PC-3 (cell line): ENCODE data around the gene C16orf86. TPM values are rescaled to one million over a fixed set of nuclear protein-coding genes. Genes with fewer than 3 reads are reported as not detected.

Source experiments
- ATAC-seq: fragments of 200-7000 bp; cut with Tn5 transposase; 2 replicates; pipeline ENCODE4 v1.9.1; 2020; ENCODE audit warnings: mild to moderate bottlenecking, moderate library complexity
- Bru-seq: library from RNA; stranded (reverse); fragments of 400-500 nt; gene quantifications from one replicate; lab custom pipeline; 2021; lab: Mats Ljungman, UMichigan
- BruChase-seq, 2 experiments: library from RNA; stranded (reverse); fragments of 400-500 nt; gene quantifications; one replicate each; lab custom pipeline; 2021; lab: Mats Ljungman, UMichigan
- BruUV-seq: library from RNA; stranded (reverse); fragments of 400-500 nt; replicated peaks from 2 replicates; lab custom pipeline; 2021; lab: Mats Ljungman, UMichigan
- CTCF ChIA-PET: fragments of 300-600 bp; sonication (Branson Sonifier 250); formaldehyde crosslinking; loops from one replicate; lab custom pipeline; 2022; ENCODE audit warnings: antibody characterized with exemption; lab: Charles Lee
- POLR2A ChIA-PET: fragments of 300-600 bp; sonication (Branson Sonifier 250); formaldehyde crosslinking; loops from one replicate; lab custom pipeline; 2022; ENCODE audit warnings: antibody characterized with exemption; ENCODE audit not compliant: unreplicated experiment; lab: Charles Lee
- DNase-seq: peaks from one replicate; pipeline ENCODE4 v3.0.0-alpha.2; 2015
- H2AFZ ChIP-seq: fragments of 300-600 bp; sonication (generic); 2 replicates; pipeline ENCODE4 v1.6.0; 2016; ENCODE audit warnings: antibody characterized with exemption, low read length
- H3F3A ChIP-seq: fragments of 300-600 bp; sonication (generic); one replicate; pipeline ENCODE4 v1.6.0; 2017; ENCODE audit warnings: antibody characterized with exemption, low read length, control low read depth, mild to moderate bottlenecking; ENCODE audit not compliant: unreplicated experiment
- H3K27ac ChIP-seq: fragments of 300-600 bp; sonication (generic); 2 replicates; pipeline ENCODE4 v1.5.1; 2016; ENCODE audit warnings: mild to moderate bottlenecking, low read length
- H3K27me3 ChIP-seq: fragments of 300-600 bp; sonication (generic); 2 replicates; pipeline ENCODE4 v1.6.1; 2016; ENCODE audit warnings: low read length, mixed read lengths
- H3K36me3 ChIP-seq: fragments of 300-600 bp; sonication (generic); 2 replicates; pipeline ENCODE4 v1.6.1; 2016; ENCODE audit warnings: low read depth, mixed run types, low read length, mixed read lengths
- H3K4me1 ChIP-seq: fragments of 300-600 bp; sonication (generic); 2 replicates; pipeline ENCODE4 v1.5.1; 2016; ENCODE audit warnings: low read length; ENCODE audit not compliant: insufficient read depth
- H3K4me2 ChIP-seq: fragments of 300-600 bp; sonication (generic); 2 replicates; pipeline ENCODE4 v1.6.0; 2016; ENCODE audit warnings: low read length
- H3K4me3 ChIP-seq: fragments of 300-600 bp; sonication (generic); 2 replicates; pipeline ENCODE4 v1.5.1; 2016; ENCODE audit warnings: mild to moderate bottlenecking, low read length, mixed read lengths
- H3K79me2 ChIP-seq: fragments of 300-600 bp; sonication (generic); 2 replicates; pipeline ENCODE4 v1.6.1; 2017; ENCODE audit warnings: low read length, mixed read lengths
- H3K9ac ChIP-seq: fragments of 300-600 bp; sonication (generic); 2 replicates; pipeline ENCODE4 v1.6.0; 2016; ENCODE audit warnings: mild to moderate bottlenecking, low read length
- H3K9me2 ChIP-seq: fragments of 300-600 bp; sonication (generic); replicated peaks from 2 replicates; pipeline ENCODE4 v1.6.1; 2016; ENCODE audit warnings: mixed run types, low read length, mixed read lengths
- H3K9me3 ChIP-seq: fragments of 300-600 bp; sonication (generic); 2 replicates; pipeline ENCODE4 v1.6.1; 2016; ENCODE audit warnings: low read length, mixed read lengths
- H4K20me1 ChIP-seq: fragments of 300-600 bp; sonication (generic); 2 replicates; pipeline ENCODE4 v1.6.1; 2016; ENCODE audit warnings: low read length, mixed read lengths
- CTCF ChIP-seq: fragments of 300-600 bp; sonication (generic); conservative IDR thresholded peaks from 2 replicates; pipeline ENCODE4 v1.5.1; 2017; ENCODE audit warnings: antibody characterized with exemption, low read depth, mild to moderate bottlenecking, low read length
- EZH2 ChIP-seq: fragments of 300-600 bp; sonication (generic); IDR thresholded peaks from one replicate; pipeline ENCODE4 v1.6.1; 2017; ENCODE audit warnings: antibody characterized with exemption, mild to moderate bottlenecking, low read length; ENCODE audit not compliant: unreplicated experiment
- EZH2phosphoT487 ChIP-seq: fragments of 300-600 bp; sonication (generic); IDR thresholded peaks from 2 replicates; pipeline ENCODE4 v1.6.1; 2018; ENCODE audit warnings: mild to moderate bottlenecking, antibody characterized with exemption, low read length, borderline replicate concordance
- intact Hi-C: fragments of 100-400 bp; cut with micrococcal nuclease; formaldehyde crosslinking; loops from 2 replicates; pipeline ENCODE4 v1.9.0; 2023
- long read RNA-seq: library from polyadenylated mRNA; unstranded; transcript quantifications from one replicate; pipeline ENCODE4 v2.0.0, GENCODE V29; 2021; ENCODE audit not compliant: unreplicated experiment
- total RNA-seq: library from RNA; depleted of rRNA; stranded (reverse); fragments of >200 nt; gene quantifications from 2 replicates; pipeline ENCODE4 v1.2.3, GENCODE V29; 2014; rRNA removed

C16orf86 gene
- total RNA-seq = not detected in 2 replicates
- percentile 23 among the genes with signal in this experiment for Bru-seq, nascent RNA
- percentile 17 among the genes with signal in this experiment for BruChase-seq, experiment 1, labeled RNA remaining after a 6-hour chase
- percentile 26 among the genes with signal in this experiment for BruChase-seq, experiment 2, labeled RNA remaining after a 2-hour chase
- long read RNA-seq = 0 reads

- H3K4me3 ChIP-seq = peak within 1 kb of the TSS; percentile 68
- TF ChIP-seq EZH2 (no peak), CTCF (no peak), EZH2phosphoT487 (no peak)
- no peaks in the 10 kb centered on the region for H3K9me2 ChIP-seq
- H2AFZ ChIP-seq = peak within 1 kb of the TSS; percentile 73
- BruUV-seq = no TSS peak
- no peaks in the 10 kb centered on the region for H4K20me1 ChIP-seq
- ChIA-PET POLR2A (no interaction called here), CTCF (interaction anchor here (1.3 kb wide), 1 partner anchor 146 kb away, joined by 5 read pairs; no protein-coding TSS in a partner anchor)
- H3K79me2 ChIP-seq = no peaks in the 10 kb centered on the region
- intact Hi-C loops = no loop called here
- no peak within 1 kb of the TSS for H3K27ac ChIP-seq
- H3K4me1 ChIP-seq = no peaks in the 10 kb centered on the region; the same call in 1 of the 2 replicates
- no peaks in the 10 kb centered on the region for H3F3A ChIP-seq
- H3K4me2 ChIP-seq = peak within 1 kb of the TSS; percentile 90
- DNase-seq (peak; percentile 46), ATAC-seq (peak; percentile 61)
- peak within 1 kb of the TSS; percentile 52; the same call in 1 of the 2 replicates for H3K9ac ChIP-seq
- no peaks in the 10 kb centered on the region for H3K27me3 ChIP-seq
- H3K9me3 ChIP-seq = no peaks in the 10 kb centered on the region
- no peaks in the 10 kb centered on the region for H3K36me3 ChIP-seq
Observed at GRCh38 chr16:67666559-67667452, at the start of gene C16orf86, which contains the start of gene ENKD1. TSS of gene C16orf86 (plus strand) at chr16:67666814. CDS start at chr16:67666971, 157 bp downstream. TSS of gene ENKD1 (minus strand) at chr16:67666750. CDS start at chr16:67666442, 308 bp downstream.

GRCh38 chr16:67628216-67628615 lies 38.4 kb upstream of the C16orf86 start:
- H3K9me3 ChIP-seq = no peaks in the 10 kb centered on the region
- H3K4me3 ChIP-seq = no peak overlapping the region
- H3K27me3 ChIP-seq = no peaks in the 10 kb centered on the region
- ChIA-PET CTCF (no interaction called here), POLR2A (no interaction called here)
- H3K79me2 ChIP-seq = no peaks in the 10 kb centered on the region
- H4K20me1 ChIP-seq = no peaks in the 10 kb centered on the region
- no peak overlapping the region for H3K27ac ChIP-seq
- no peak overlapping the region for H3K4me2 ChIP-seq
- no peaks in the 10 kb centered on the region for H3F3A ChIP-seq
- H2AFZ ChIP-seq = no peak overlapping the region
- H3K36me3 ChIP-seq = peaks cover 18% of the 10 kb centered on the region
- H3K4me1 ChIP-seq = no peaks in the 10 kb centered on the region
- H3K9me2 ChIP-seq = no peaks in the 10 kb centered on the region
- DNase-seq (no peak), ATAC-seq (no peak)
- no peak overlapping the region for H3K9ac ChIP-seq
- no TSS peak for BruUV-seq
- TF ChIP-seq EZH2 = no peak
- TF ChIP-seq EZH2phosphoT487 = no peak
- no peak for TF ChIP-seq CTCF
- intact Hi-C loops = no loop called here
